Mammary epithelial cell (primary cell): ENCODE data around the gene PACSIN1.
"Not testable (repeated sequence)": the region's sequence is repeated elsewhere in the genome, so short reads cannot be mapped to it uniquely, and the experiment has no call there.

Source experiments
- EZH2 ChIP-seq: IDR thresholded peaks from 2 replicates; pipeline ENCODE4 v1.6.1; 2012; ENCODE audit warnings: low read length, inconsistent platforms, borderline replicate concordance
- TF ChIP-seq, protein P1 (sequence below), 2 donors: IDR thresholded peaks in 1 of 2; conservative IDR thresholded peaks in 1 of 2; 2 replicates each; pipeline ENCODE4 v1.5.1; 2011 to 2012; ENCODE audit warnings: inconsistent platforms in 2 of 2, low read length in 2 of 2, mild to moderate bottlenecking in 2 of 2, control low read depth in 1 of 2, low read depth in 1 of 2; ENCODE audit not compliant: insufficient read depth in 1 of 2; ENCODE audit errors: extremely low read depth in 1 of 2

- TF ChIP-seq, protein P1, sequence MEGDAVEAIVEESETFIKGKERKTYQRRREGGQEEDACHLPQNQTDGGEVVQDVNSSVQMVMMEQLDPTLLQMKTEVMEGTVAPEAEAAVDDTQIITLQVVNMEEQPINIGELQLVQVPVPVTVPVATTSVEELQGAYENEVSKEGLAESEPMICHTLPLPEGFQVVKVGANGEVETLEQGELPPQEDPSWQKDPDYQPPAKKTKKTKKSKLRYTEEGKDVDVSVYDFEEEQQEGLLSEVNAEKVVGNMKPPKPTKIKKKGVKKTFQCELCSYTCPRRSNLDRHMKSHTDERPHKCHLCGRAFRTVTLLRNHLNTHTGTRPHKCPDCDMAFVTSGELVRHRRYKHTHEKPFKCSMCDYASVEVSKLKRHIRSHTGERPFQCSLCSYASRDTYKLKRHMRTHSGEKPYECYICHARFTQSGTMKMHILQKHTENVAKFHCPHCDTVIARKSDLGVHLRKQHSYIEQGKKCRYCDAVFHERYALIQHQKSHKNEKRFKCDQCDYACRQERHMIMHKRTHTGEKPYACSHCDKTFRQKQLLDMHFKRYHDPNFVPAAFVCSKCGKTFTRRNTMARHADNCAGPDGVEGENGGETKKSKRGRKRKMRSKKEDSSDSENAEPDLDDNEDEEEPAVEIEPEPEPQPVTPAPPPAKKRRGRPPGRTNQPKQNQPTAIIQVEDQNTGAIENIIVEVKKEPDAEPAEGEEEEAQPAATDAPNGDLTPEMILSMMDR (conservative IDR thresholded peaks at IDR 0.05 in 1 of 2, IDR thresholded peaks at IDR 0.05 in 1 of 2; ENCODE audit: extremely low read depth in 1 of 2, insufficient read depth in 1 of 2, low read depth in 1 of 2, low read length in 2 of 2) = not testable (repeated sequence)
- not testable (repeated sequence) for TF ChIP-seq EZH2
Measured at GRCh38 chr6:34486886-34487285, 21.0 kb downstream of the PACSIN1 start.
